Esophagus squamous epithelium (tissue), 5 donors: ENCODE results near the gene PRKRIP1. TPM values are rescaled to one million over a fixed set of nuclear protein-coding genes. Genes with fewer than 3 reads are reported as not detected.

Source experiments
- DNase-seq: peaks from one replicate; lab custom pipeline; 2025; lab: John Stamatoyannopoulos, UW
- H3K27ac ChIP-seq, 4 donors: fragments of 200-600 bp; sonication (generic); one replicate each; pipeline ENCODE4 v1.5.1; 2016 to 2019; ENCODE audit warnings: mild to moderate bottlenecking in 1 of 4
- H3K27me3 ChIP-seq, 4 donors: fragments of 200-600 bp; sonication (generic); 1 replicate in 3 of 4; 2 replicates in 1 of 4; pipeline versions ENCODE4 v1.5.1 to v1.6.0; 2017 to 2021; ENCODE audit warnings: antibody characterized with exemption in 1 of 4
- H3K36me3 ChIP-seq, 3 donors: fragments of 200-600 bp; sonication (generic); one replicate each; pipeline ENCODE4 v1.5.1; 2016 to 2019
- H3K4me1 ChIP-seq, 3 donors: fragments of 200-600 bp; sonication (generic); one replicate each; pipeline ENCODE4 v1.5.1; 2017 to 2019
- H3K4me3 ChIP-seq, 4 donors: fragments of 200-600 bp; sonication (generic); 1 replicate in 3 of 4; 2 replicates in 1 of 4; pipeline ENCODE4 v1.5.1; 2016 to 2019; ENCODE audit warnings: mild to moderate bottlenecking in 2 of 4, moderate library complexity in 1 of 4
- H3K9me3 ChIP-seq, 3 donors: fragments of 200-600 bp; sonication (generic); one replicate each; pipeline ENCODE4 v1.5.1; 2016 to 2019
- CTCF ChIP-seq, 6 experiments: fragments of 450-650 bp in 4 of 6; fragments of 200-600 bp in 2 of 6; sonication (generic) in 2 of 6; IDR thresholded peaks; one replicate each; pipeline ENCODE4 v1.5.1; 2016 to 2019; ENCODE audit warnings: antibody characterized with exemption in 6 of 6, mild to moderate bottlenecking in 4 of 6, moderate library complexity in 4 of 6
- POLR2A ChIP-seq, 4 donors: fragments of 450-650 bp; IDR thresholded peaks; one replicate each; pipeline ENCODE4 v1.6.1; 2017; ENCODE audit warnings: antibody characterized with exemption in 4 of 4, mild to moderate bottlenecking in 4 of 4, moderate library complexity in 3 of 4
- WGBS, 2 donors: methylation state at CpG; one replicate each; pipeline ENCODE4 v1.1.5; 2018; 5-methylcytosine and 5-hydroxymethylcytosine counted together
- intact Hi-C: fragments of 100-400 bp; cut with DNase I; formaldehyde crosslinking; loops from one replicate; pipeline ENCODE4 v1.15.0; 2022
- total RNA-seq, 4 donors: library from RNA; depleted of rRNA; stranded (reverse); fragments of >200 nt; gene quantifications; one replicate each; pipeline ENCODE4 v1.1.0, GENCODE V29; 2016
- donor health status: DM: yes; HTN: yes; CAD: no.

PRKRIP1 gene
- total RNA-seq, 4 donors from 2014 or later, result 12.5 to 24.6 (median 16.5) TPM

GRCh38 chr7:102417105-102417504, 20.9 kb downstream of the PRKRIP1 start:
- peaks cover 0 to 13% (median 0%) of the 10 kb centered on the region in 3 donors for H3K4me1 ChIP-seq
- H3K9me3 ChIP-seq, result no peaks in the 10 kb centered on the region
- H3K27me3 ChIP-seq, result no peaks in the 10 kb centered on the region
- 55 to 75% methylated on average over 3 of the region's 3 CpGs for WGBS, 2 donors
- no peak overlapping the region for H3K4me3 ChIP-seq
- intact Hi-C loops, result no loop called here
- no peak for DNase-seq
- no peak overlapping the region for H3K27ac ChIP-seq
- TF ChIP-seq CTCF (IDR thresholded peaks at IDR 0.05) (no peak), POLR2A (IDR thresholded peaks at IDR 0.05) (no peak)
- peaks cover 0 to 100% (median 6%) of the 10 kb centered on the region in 3 donors for H3K36me3 ChIP-seq

- Histone ChIP-seq H3K4me3 (no peak overlapping the region), H3K27ac (no peak overlapping the region), H3K36me3 (peaks cover 0 to 100% (median 6%) of the 10 kb centered on the region in 3 donors), H3K27me3 (no peaks in the 10 kb centered on the region), H3K9me3 (no peaks in the 10 kb centered on the region), H3K4me1 (peaks cover 0 to 5% (median 0%) of the 10 kb centered on the region in 3 donors)
- DNase-seq, result no peak
- TF ChIP-seq POLR2A (IDR thresholded peaks at IDR 0.05) (no peak), CTCF (IDR thresholded peaks at IDR 0.05) (no peak)
- WGBS, 2 donors, result 85 to 95% methylated on average over 5 of the region's 5 CpGs
- intact Hi-C loops, result no loop called here
These were observed 22.4 kb downstream of the PRKRIP1 start for GRCh38 chr7:102418592-102418991.

- no peak overlapping the region for H3K4me3 ChIP-seq
- no peaks in the 10 kb centered on the region for H3K9me3 ChIP-seq
- no peak overlapping the region for H3K27ac ChIP-seq
- no peak for DNase-seq
- H3K36me3 ChIP-seq, result peaks cover 0 to 100% (median 9%) of the 10 kb centered on the region in 3 donors
- peaks cover 0 to 20% (median 0%) of the 10 kb centered on the region in 3 donors for H3K4me1 ChIP-seq
- 87 to 91% methylated on average over 10 of the region's 10 CpGs for WGBS, 2 donors
- H3K27me3 ChIP-seq, result no peaks in the 10 kb centered on the region
- TF ChIP-seq POLR2A (IDR thresholded peaks at IDR 0.05) (no peak), CTCF (IDR thresholded peaks at IDR 0.05) (no peak)
- intact Hi-C loops, result no loop called here
These were observed 25.6 kb downstream of the PRKRIP1 start for GRCh38 chr7:102421706-102422240.

- no peak for DNase-seq
- peaks cover 0 to 27% (median 0%) of the 10 kb centered on the region in 3 donors for H3K4me1 ChIP-seq
- 63% methylated on average over 6 of the region's 12 CpGs; no CpG with 5 or more reads in 1 of the 2 donors for WGBS, 2 donors
- intact Hi-C loops, result no loop called here
- no peak overlapping the region for H3K4me3 ChIP-seq
- peaks cover 0 to 89% (median 10%) of the 10 kb centered on the region in 3 donors for H3K36me3 ChIP-seq
- H3K27me3 ChIP-seq, result no peaks in the 10 kb centered on the region
- no peak overlapping the region for H3K27ac ChIP-seq
- TF ChIP-seq POLR2A (IDR thresholded peaks at IDR 0.05) (no peak), CTCF (IDR thresholded peaks at IDR 0.05) (no peak)
- H3K9me3 ChIP-seq, result no peaks in the 10 kb centered on the region
These were observed 28.0 kb downstream of the PRKRIP1 start for GRCh38 chr7:102424129-102424551.

GRCh38 chr7:102424787-102425218, 28.6 kb downstream of the PRKRIP1 start:
- 71 to 90% methylated on average over 10 to 11 of the region's 13 CpGs for WGBS, 2 donors
- no peaks in the 10 kb centered on the region for H3K9me3 ChIP-seq
- DNase-seq, result no peak
- TF ChIP-seq POLR2A (IDR thresholded peaks at IDR 0.05) (peak in 1 of 4 donors; percentile 22), CTCF (IDR thresholded peaks at IDR 0.05) (no peak)
- intact Hi-C loops, result no loop called here
- H3K4me1 ChIP-seq, result peaks cover 0 to 27% (median 0%) of the 10 kb centered on the region in 3 donors
- H3K27me3 ChIP-seq, result no peaks in the 10 kb centered on the region
- H3K36me3 ChIP-seq, result peaks cover 0 to 82% (median 10%) of the 10 kb centered on the region in 3 donors
- no peak overlapping the region for H3K4me3 ChIP-seq
- peak overlapping the region in 3 of 4 donors; percentile 74 to 82 (median 76) for H3K27ac ChIP-seq
